ENCODE measurements around the gene SESN2.
A peak's percentile ranks its signal among the peaks of the same experiment; 100 is the strongest.

GRCh38 chr1:28259252-28259933 is at the start of gene SESN2:
- TF ChIP-seq POLR2A (IDR thresholded peaks at IDR 0.05; ENCODE audit: low read depth, low read length) (peak; percentile 96), TAF1 (IDR thresholded peaks at IDR 0.05; ENCODE audit: borderline replicate concordance, low read depth, low read length) (peak; percentile 88), POLR2AphosphoS5 (IDR thresholded peaks at IDR 0.05; ENCODE audit: low read depth, low read length) (peak; percentile 92)

Data from GM12892 (cell line).